ENCODE measurements around the gene NME2. TPM values are rescaled to one million over a fixed set of nuclear protein-coding genes. Genes with fewer than 3 reads are reported as not detected.

NME2 gene
- polyA plus RNA-seq, 1 donor (not counting 4 experiments of a cell fraction or from before 2014, with no cell fraction given): 1,260 TPM

GRCh38 chr17:51188271-51188833 is 22.1 kb downstream of the NME2 start:
- dilution Hi-C loops (cut with MboI; ENCODE audit: extremely low pct_ligation_motif_present, low sequenced_read_pairs): no loop called here
- no peaks in the 10 kb centered on the region for H4K20me1 ChIP-seq (ENCODE audit: control insufficient read depth, extremely low read depth, insufficient read depth, low read length)
- DNase-seq (ENCODE audit: low read depth, low spot score) (no peak), FAIRE-seq (no peak)
- no peak overlapping the region for H3K9ac ChIP-seq (ENCODE audit: control insufficient read depth, extremely low read depth, insufficient read depth, low read length)
- no peaks in the 10 kb centered on the region for H3K27me3 ChIP-seq (ENCODE audit: control insufficient read depth, extremely low read depth, insufficient read depth, low read length)
- H2AFZ ChIP-seq (ENCODE audit: control insufficient read depth, low read length): no peak overlapping the region
- H3K9me3 ChIP-seq (ENCODE audit: control insufficient read depth, low read depth, low read length): no peaks in the 10 kb centered on the region
- H3K4me2 ChIP-seq (ENCODE audit: control insufficient read depth, extremely low read depth, insufficient read depth, low read depth, low read length): no peak overlapping the region
- no peak for TF ChIP-seq EZH2 (IDR thresholded peaks at IDR 0.05; ENCODE audit: low read length)
- TF ChIP-seq, protein P1, sequence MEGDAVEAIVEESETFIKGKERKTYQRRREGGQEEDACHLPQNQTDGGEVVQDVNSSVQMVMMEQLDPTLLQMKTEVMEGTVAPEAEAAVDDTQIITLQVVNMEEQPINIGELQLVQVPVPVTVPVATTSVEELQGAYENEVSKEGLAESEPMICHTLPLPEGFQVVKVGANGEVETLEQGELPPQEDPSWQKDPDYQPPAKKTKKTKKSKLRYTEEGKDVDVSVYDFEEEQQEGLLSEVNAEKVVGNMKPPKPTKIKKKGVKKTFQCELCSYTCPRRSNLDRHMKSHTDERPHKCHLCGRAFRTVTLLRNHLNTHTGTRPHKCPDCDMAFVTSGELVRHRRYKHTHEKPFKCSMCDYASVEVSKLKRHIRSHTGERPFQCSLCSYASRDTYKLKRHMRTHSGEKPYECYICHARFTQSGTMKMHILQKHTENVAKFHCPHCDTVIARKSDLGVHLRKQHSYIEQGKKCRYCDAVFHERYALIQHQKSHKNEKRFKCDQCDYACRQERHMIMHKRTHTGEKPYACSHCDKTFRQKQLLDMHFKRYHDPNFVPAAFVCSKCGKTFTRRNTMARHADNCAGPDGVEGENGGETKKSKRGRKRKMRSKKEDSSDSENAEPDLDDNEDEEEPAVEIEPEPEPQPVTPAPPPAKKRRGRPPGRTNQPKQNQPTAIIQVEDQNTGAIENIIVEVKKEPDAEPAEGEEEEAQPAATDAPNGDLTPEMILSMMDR (optimal IDR thresholded peaks at IDR 0.05 in 1 of 3, IDR thresholded peaks at IDR 0.05 in 1 of 3, conservative IDR thresholded peaks at IDR 0.05 in 1 of 3; ENCODE audit: extremely low read depth in 1 of 3, insufficient read depth in 2 of 3, low read length in 3 of 3): no peak
- no peak overlapping the region for H3K27ac ChIP-seq (ENCODE audit: control insufficient read depth, insufficient read depth, low read length)
- no peaks in the 10 kb centered on the region for H3K9me1 ChIP-seq (ENCODE audit: control insufficient read depth, extremely low read depth, insufficient read depth, low read length)
- no peaks in the 10 kb centered on the region for H3K4me1 ChIP-seq (ENCODE audit: control insufficient read depth, extremely low read depth, insufficient read depth, low read length)
- peaks cover 6 to 17% of the 10 kb centered on the region in 2 experiments for H3K36me3 ChIP-seq (ENCODE audit: control insufficient read depth in 2 of 2, extremely low read depth in 1 of 2, insufficient read depth in 2 of 2, low read length in 2 of 2)
- no peak overlapping the region for H3K4me3 ChIP-seq (ENCODE audit: control insufficient read depth in 2 of 3, extremely low read depth in 1 of 3, insufficient read depth in 2 of 3, low read depth in 1 of 3, low read length in 3 of 3)
- H3K79me2 ChIP-seq (ENCODE audit: control insufficient read depth, insufficient read depth, low read length): no peaks in the 10 kb centered on the region

DNA sequence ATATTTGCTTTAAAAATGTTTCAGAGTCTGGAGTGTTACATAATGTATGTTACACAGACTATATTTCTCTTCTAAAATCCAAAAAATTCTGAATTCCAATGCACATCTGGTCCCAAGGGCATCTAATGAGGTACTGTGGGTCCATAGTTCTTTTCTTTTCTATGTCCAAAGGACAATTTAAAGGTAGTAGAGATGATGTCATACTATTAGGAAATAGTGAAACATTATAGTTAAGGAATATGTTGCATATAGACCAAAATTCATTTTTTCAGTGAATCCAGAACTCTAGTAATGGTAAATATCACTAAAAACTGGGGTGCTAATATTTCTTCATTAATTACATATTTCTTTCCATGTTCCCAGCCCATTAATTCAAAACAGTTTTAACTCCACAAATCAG is 23.0 kb downstream of the NME2 start:
- Histone ChIP-seq H3K9me3 (ENCODE audit: control insufficient read depth, low read depth, low read length) (no peaks in the 10 kb centered on the region), H3K79me2 (ENCODE audit: control insufficient read depth, insufficient read depth, low read length) (no peaks in the 10 kb centered on the region), H3K9ac (ENCODE audit: control insufficient read depth, extremely low read depth, insufficient read depth, low read length) (no peak overlapping the region), H3K4me1 (ENCODE audit: control insufficient read depth, extremely low read depth, insufficient read depth, low read length) (no peaks in the 10 kb centered on the region), H2AFZ (ENCODE audit: control insufficient read depth, low read length) (no peak overlapping the region), H3K27ac (ENCODE audit: control insufficient read depth, insufficient read depth, low read length) (no peak overlapping the region), H3K27me3 (ENCODE audit: control insufficient read depth, extremely low read depth, insufficient read depth, low read length) (no peaks in the 10 kb centered on the region), H4K20me1 (ENCODE audit: control insufficient read depth, extremely low read depth, insufficient read depth, low read length) (no peaks in the 10 kb centered on the region), H3K4me2 (ENCODE audit: control insufficient read depth, extremely low read depth, insufficient read depth, low read depth, low read length) (no peak overlapping the region), H3K4me3 (ENCODE audit: control insufficient read depth in 2 of 3, extremely low read depth in 1 of 3, insufficient read depth in 2 of 3, low read depth in 1 of 3, low read length in 3 of 3) (no peak overlapping the region), H3K9me1 (ENCODE audit: control insufficient read depth, extremely low read depth, insufficient read depth, low read length) (no peaks in the 10 kb centered on the region), H3K36me3 (ENCODE audit: control insufficient read depth in 2 of 2, extremely low read depth in 1 of 2, insufficient read depth in 2 of 2, low read length in 2 of 2) (peaks cover 8 to 17% of the 10 kb centered on the region in 2 experiments)
- FAIRE-seq (no peak), DNase-seq (ENCODE audit: low read depth, low spot score) (no peak)
- TF ChIP-seq EZH2 (IDR thresholded peaks at IDR 0.05; ENCODE audit: low read length): no peak
- TF ChIP-seq, protein P1 (optimal IDR thresholded peaks at IDR 0.05 in 1 of 3, IDR thresholded peaks at IDR 0.05 in 1 of 3, conservative IDR thresholded peaks at IDR 0.05 in 1 of 3; ENCODE audit: extremely low read depth in 1 of 3, insufficient read depth in 2 of 3, low read length in 3 of 3): no peak
- dilution Hi-C loops (cut with MboI; ENCODE audit: extremely low pct_ligation_motif_present, low sequenced_read_pairs): no loop called here

Measured in keratinocyte (primary cell).